LNCAP (cell line): ENCODE results near the gene SYNE2.

Source experiments
- TF ChIP-seq, protein P1 (sequence below): fragments of 450-650 bp; IDR thresholded peaks from 2 replicates; pipeline ENCODE4 v1.5.1; 2017; ENCODE audit warnings: mild to moderate bottlenecking

SYNE2 gene

GRCh38 chr14:63941023-63941422 lies 88.2 kb downstream of the SYNE2 start:
- TF ChIP-seq, protein P1, sequence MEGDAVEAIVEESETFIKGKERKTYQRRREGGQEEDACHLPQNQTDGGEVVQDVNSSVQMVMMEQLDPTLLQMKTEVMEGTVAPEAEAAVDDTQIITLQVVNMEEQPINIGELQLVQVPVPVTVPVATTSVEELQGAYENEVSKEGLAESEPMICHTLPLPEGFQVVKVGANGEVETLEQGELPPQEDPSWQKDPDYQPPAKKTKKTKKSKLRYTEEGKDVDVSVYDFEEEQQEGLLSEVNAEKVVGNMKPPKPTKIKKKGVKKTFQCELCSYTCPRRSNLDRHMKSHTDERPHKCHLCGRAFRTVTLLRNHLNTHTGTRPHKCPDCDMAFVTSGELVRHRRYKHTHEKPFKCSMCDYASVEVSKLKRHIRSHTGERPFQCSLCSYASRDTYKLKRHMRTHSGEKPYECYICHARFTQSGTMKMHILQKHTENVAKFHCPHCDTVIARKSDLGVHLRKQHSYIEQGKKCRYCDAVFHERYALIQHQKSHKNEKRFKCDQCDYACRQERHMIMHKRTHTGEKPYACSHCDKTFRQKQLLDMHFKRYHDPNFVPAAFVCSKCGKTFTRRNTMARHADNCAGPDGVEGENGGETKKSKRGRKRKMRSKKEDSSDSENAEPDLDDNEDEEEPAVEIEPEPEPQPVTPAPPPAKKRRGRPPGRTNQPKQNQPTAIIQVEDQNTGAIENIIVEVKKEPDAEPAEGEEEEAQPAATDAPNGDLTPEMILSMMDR = no peak

- TF ChIP-seq, protein P1 = no peak
These were observed 96.9 kb downstream of the SYNE2 start for GRCh38 chr14:63949696-63950095.

DNA sequence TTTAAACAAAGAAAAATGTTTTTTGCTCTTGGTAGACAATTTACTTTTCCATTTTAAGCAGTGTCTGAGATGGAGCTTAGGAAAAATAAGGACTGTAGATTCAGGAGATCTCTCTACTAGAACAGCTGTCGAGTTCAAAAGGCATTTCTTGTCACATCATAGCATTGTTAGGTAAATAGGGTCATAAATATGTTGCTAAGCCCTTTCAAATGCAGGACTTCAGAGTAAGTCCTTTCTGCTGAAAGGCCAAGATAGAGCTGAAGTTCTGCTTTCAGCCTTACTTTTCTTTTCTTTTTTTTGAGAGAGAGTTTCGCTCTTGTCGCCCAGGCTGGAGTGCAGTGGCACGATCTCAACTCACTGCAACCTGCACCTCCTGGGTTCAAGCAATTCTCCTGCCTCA lies 98.2 kb downstream of the SYNE2 start:
- TF ChIP-seq, protein P1 = no peak

GRCh38 chr14:63951429-63951828 lies 98.6 kb downstream of the SYNE2 start:
- TF ChIP-seq, protein P1 = no peak

- TF ChIP-seq, protein P1 = no peak
These were observed 99.5 kb downstream of the SYNE2 start for GRCh38 chr14:63952053-63952932.

DNA sequence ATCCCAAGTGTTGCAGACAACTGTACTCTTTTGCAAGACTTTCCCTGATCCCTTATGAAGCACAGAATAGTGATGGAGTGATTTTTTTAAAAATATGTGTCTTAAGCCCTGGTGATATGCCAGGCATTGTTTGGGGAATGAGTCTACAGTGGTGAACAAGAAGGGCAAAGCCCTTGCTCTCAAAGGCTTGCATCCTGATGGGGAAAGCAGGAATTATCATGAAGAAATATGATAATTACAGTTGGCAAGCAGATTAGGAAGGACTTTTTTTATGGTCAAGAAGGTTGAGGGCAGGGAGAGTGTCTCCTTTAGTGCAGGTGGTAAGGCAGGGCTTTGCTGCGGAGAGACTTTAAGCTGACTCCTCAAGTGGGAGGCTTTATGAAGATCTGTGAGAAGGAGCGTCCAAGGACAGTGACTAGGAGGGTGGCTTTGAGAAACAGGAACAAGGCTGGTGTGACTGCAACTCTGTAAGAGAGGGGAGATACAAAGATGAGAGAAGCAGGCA lies 100.2 kb downstream of the SYNE2 start:
- TF ChIP-seq, protein P1 = no peak

GRCh38 chr14:63956326-63956725 lies 103.5 kb downstream of the SYNE2 start:
- TF ChIP-seq, protein P1 = no peak
